Measurements from ENCODE around the gene SH3GLB1. TPM values are rescaled to one million over a fixed set of nuclear protein-coding genes. Genes with fewer than 3 reads are reported as not detected.

SH3GLB1 gene
- total RNA-seq, 1 experiment from 2014 or later: 36.4 TPM

DNA sequence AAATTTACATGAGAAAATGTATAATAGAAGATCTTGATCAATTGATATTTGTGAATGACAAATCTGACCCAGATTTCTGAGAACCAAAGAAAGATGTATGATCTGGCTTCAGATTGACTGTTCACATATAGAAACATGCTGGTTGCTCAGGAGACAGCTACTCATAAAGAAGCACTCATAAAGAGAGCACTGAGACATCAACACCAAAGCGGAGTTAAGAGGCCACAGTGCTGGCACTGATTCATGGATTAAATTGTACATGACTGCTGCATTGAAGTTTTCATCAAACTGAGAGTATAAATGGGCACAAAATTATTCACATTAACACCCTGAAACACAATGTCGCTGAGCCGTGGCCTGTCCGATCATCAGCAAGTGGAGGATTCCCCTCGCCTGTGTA lies 46.2 kb downstream of the SH3GLB1 start (continued):
- TF ChIP-seq, protein P1, sequence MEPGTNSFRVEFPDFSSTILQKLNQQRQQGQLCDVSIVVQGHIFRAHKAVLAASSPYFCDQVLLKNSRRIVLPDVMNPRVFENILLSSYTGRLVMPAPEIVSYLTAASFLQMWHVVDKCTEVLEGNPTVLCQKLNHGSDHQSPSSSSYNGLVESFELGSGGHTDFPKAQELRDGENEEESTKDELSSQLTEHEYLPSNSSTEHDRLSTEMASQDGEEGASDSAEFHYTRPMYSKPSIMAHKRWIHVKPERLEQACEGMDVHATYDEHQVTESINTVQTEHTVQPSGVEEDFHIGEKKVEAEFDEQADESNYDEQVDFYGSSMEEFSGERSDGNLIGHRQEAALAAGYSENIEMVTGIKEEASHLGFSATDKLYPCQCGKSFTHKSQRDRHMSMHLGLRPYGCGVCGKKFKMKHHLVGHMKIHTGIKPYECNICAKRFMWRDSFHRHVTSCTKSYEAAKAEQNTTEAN (CRISPR knock-in tag; IDR thresholded peaks at IDR 0.05): no peak
- TF ChIP-seq, protein P2, sequence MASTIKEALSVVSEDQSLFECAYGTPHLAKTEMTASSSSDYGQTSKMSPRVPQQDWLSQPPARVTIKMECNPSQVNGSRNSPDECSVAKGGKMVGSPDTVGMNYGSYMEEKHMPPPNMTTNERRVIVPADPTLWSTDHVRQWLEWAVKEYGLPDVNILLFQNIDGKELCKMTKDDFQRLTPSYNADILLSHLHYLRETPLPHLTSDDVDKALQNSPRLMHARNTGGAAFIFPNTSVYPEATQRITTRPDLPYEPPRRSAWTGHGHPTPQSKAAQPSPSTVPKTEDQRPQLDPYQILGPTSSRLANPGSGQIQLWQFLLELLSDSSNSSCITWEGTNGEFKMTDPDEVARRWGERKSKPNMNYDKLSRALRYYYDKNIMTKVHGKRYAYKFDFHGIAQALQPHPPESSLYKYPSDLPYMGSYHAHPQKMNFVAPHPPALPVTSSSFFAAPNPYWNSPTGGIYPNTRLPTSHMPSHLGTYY (CRISPR knock-in tag; IDR thresholded peaks at IDR 0.05): no peak
- no peak for TF ChIP-seq ZNF671 (CRISPR knock-in tag; IDR thresholded peaks at IDR 0.05)
- TF ChIP-seq, protein P3, sequence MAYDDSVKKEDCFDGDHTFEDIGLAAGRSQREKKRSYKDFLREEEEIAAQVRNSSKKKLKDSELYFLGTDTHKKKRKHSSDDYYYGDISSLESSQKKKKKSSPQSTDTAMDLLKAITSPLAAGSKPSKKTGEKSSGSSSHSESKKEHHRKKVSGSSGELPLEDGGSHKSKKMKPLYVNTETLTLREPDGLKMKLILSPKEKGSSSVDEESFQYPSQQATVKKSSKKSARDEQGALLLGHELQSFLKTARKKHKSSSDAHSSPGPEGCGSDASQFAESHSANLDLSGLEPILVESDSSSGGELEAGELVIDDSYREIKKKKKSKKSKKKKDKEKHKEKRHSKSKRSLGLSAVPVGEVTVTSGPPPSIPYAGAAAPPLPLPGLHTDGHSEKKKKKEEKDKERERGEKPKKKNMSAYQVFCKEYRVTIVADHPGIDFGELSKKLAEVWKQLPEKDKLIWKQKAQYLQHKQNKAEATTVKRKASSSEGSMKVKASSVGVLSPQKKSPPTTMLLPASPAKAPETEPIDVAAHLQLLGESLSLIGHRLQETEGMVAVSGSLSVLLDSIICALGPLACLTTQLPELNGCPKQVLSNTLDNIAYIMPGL (CRISPR knock-in tag; IDR thresholded peaks at IDR 0.05): no peak
- TF ChIP-seq, protein P4, sequence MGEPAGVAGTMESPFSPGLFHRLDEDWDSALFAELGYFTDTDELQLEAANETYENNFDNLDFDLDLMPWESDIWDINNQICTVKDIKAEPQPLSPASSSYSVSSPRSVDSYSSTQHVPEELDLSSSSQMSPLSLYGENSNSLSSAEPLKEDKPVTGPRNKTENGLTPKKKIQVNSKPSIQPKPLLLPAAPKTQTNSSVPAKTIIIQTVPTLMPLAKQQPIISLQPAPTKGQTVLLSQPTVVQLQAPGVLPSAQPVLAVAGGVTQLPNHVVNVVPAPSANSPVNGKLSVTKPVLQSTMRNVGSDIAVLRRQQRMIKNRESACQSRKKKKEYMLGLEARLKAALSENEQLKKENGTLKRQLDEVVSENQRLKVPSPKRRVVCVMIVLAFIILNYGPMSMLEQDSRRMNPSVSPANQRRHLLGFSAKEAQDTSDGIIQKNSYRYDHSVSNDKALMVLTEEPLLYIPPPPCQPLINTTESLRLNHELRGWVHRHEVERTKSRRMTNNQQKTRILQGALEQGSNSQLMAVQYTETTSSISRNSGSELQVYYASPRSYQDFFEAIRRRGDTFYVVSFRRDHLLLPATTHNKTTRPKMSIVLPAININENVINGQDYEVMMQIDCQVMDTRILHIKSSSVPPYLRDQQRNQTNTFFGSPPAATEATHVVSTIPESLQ (CRISPR knock-in tag; IDR thresholded peaks at IDR 0.05): no peak
- no peak for TF ChIP-seq ZNF219 (CRISPR knock-in tag; IDR thresholded peaks at IDR 0.05; ENCODE audit: borderline replicate concordance)
- TF ChIP-seq, protein P5, sequence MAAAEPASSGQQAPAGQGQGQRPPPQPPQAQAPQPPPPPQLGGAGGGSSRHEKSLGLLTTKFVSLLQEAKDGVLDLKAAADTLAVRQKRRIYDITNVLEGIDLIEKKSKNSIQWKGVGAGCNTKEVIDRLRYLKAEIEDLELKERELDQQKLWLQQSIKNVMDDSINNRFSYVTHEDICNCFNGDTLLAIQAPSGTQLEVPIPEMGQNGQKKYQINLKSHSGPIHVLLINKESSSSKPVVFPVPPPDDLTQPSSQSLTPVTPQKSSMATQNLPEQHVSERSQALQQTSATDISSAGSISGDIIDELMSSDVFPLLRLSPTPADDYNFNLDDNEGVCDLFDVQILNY (CRISPR knock-in tag; IDR thresholded peaks at IDR 0.05): no peak

DNA sequence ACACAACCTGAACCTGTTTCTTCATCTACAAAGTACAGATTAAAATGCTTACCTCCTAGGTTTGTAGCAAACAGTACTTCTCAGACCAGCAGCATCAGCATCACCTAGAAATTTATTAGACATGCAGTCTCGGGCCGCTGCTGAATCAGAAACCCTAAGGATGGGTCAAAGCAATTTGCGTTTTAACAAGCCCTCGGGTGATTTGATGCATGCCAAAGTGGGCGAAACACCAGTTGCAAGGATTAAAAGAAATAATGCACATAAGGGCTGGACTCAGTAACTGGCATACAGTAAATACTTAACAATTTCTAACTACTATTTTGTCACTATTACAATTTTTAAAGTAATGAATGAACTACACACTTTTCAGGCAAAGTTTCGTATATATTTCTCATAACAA lies 47.5 kb downstream of the SH3GLB1 start:
- peaks cover 29% of the 10 kb centered on the region for H3K4me1 Mint-ChIP-seq
- CTCF ChIA-PET: interaction anchor here (3.1 kb wide), 2 partner anchors 10 to 47 kb away, joined by 9 to 23 read pairs; partner anchors contain the start of gene SH3GLB1

More for the DNA sequence above, 47.5 kb downstream of the SH3GLB1 start:
- POLR2A ChIA-PET: interaction anchor here (0.9 kb wide), 1 partner anchor 12 kb away, joined by 3 read pairs; no protein-coding TSS in a partner anchor
- no peaks in the 10 kb centered on the region for H3K27me3 Mint-ChIP-seq (ENCODE audit: low read depth)
- H3K9me3 Mint-ChIP-seq: no peaks in the 10 kb centered on the region
- no peak for ATAC-seq
- no peak overlapping the region for H3K4me3 Mint-ChIP-seq
- H3K36me3 Mint-ChIP-seq: no peaks in the 10 kb centered on the region
- DNase-seq (ENCODE audit: low spot score): no peak
- TF ChIP-seq EMX1 (CRISPR knock-in tag; IDR thresholded peaks at IDR 0.05) (no peak), ZNF671 (CRISPR knock-in tag; IDR thresholded peaks at IDR 0.05) (no peak), NR3C1 (CRISPR knock-in tag; conservative IDR thresholded peaks at IDR 0.05; ENCODE audit: low read depth) (no peak), ZNF232 (CRISPR knock-in tag; IDR thresholded peaks at IDR 0.05) (no peak), RELA (CRISPR knock-in tag; IDR thresholded peaks at IDR 0.05; ENCODE audit: borderline replicate concordance) (no peak), SP1 (CRISPR knock-in tag; conservative IDR thresholded peaks at IDR 0.05) (no peak)
- TF ChIP-seq, protein P6, sequence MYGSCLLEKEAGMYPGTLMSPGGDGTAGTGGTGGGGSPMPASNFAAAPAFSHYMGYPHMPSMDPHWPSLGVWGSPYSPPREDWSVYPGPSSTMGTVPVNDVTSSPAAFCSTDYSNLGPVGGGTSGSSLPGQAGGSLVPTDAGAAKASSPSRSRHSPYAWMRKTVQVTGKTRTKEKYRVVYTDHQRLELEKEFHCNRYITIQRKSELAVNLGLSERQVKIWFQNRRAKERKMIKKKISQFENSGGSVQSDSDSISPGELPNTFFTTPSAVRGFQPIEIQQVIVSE (CRISPR knock-in tag; IDR thresholded peaks at IDR 0.05; ENCODE audit: borderline replicate concordance): no peak
- TF ChIP-seq, protein P7, sequence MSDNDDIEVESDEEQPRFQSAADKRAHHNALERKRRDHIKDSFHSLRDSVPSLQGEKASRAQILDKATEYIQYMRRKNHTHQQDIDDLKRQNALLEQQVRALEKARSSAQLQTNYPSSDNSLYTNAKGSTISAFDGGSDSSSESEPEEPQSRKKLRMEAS (CRISPR knock-in tag; IDR thresholded peaks at IDR 0.05): no peak
- TF ChIP-seq, protein P8, sequence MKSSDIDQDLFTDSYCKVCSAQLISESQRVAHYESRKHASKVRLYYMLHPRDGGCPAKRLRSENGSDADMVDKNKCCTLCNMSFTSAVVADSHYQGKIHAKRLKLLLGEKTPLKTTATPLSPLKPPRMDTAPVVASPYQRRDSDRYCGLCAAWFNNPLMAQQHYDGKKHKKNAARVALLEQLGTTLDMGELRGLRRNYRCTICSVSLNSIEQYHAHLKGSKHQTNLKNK (CRISPR knock-in tag; IDR thresholded peaks at IDR 0.05): no peak
- TF ChIP-seq, protein P9, sequence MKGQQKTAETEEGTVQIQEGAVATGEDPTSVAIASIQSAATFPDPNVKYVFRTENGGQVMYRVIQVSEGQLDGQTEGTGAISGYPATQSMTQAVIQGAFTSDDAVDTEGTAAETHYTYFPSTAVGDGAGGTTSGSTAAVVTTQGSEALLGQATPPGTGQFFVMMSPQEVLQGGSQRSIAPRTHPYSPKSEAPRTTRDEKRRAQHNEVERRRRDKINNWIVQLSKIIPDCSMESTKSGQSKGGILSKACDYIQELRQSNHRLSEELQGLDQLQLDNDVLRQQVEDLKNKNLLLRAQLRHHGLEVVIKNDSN (CRISPR knock-in tag; IDR thresholded peaks at IDR 0.05): no peak
- TF ChIP-seq, protein P3 (CRISPR knock-in tag; IDR thresholded peaks at IDR 0.05): no peak
- TF ChIP-seq, protein P1 (CRISPR knock-in tag; IDR thresholded peaks at IDR 0.05): no peak
- no peak overlapping the region for H3K27ac Mint-ChIP-seq
